Measurements from ENCODE around the gene B4GALT1. TPM values are rescaled to one million over a fixed set of nuclear protein-coding genes. Genes with fewer than 3 reads are reported as not detected.

B4GALT1 gene
- total RNA-seq, 1 experiment from 2014 or later = 19.1 TPM

DNA sequence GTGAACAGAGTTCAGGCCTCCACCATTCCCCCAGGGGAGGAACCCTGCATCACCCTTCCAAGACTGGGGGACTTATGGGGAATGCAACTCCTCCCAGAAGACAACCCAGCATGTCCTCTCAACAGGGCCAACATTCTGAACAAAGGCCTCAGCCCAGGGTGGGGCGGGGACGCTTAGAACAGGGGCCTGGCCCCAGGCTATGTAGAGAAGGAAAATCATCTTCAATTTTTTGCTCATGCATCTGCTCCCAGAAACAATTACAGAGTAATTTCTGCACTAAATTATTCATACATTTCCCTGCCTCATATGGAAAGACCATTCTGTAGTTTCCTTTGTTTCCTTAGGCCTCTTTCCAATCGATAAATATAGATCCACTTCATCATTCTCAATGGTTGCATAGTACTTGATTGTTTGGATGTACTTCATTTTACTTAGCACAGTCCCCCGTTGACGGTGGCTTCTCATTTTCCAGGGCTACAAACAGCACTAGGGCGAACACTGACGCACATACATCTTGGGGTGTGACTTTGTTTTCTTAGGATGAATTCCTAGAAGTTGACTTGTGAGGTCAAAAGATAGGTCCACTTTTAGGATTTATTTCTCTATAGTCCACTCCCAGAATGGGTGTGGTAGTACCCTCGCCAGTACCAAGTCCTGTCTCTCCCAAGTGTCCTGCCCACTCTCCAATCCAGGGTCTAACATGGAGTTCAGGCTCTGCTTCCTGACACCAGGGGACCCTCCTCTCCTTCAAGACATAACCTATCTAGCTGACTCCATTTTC is 63.4 kb downstream of the B4GALT1 start:
- ATAC-seq (no peak), DNase-seq (ENCODE audit: low spot score) (no peak)
- H3K9me3 Mint-ChIP-seq = no peaks in the 10 kb centered on the region
- TF ChIP-seq, protein P1, sequence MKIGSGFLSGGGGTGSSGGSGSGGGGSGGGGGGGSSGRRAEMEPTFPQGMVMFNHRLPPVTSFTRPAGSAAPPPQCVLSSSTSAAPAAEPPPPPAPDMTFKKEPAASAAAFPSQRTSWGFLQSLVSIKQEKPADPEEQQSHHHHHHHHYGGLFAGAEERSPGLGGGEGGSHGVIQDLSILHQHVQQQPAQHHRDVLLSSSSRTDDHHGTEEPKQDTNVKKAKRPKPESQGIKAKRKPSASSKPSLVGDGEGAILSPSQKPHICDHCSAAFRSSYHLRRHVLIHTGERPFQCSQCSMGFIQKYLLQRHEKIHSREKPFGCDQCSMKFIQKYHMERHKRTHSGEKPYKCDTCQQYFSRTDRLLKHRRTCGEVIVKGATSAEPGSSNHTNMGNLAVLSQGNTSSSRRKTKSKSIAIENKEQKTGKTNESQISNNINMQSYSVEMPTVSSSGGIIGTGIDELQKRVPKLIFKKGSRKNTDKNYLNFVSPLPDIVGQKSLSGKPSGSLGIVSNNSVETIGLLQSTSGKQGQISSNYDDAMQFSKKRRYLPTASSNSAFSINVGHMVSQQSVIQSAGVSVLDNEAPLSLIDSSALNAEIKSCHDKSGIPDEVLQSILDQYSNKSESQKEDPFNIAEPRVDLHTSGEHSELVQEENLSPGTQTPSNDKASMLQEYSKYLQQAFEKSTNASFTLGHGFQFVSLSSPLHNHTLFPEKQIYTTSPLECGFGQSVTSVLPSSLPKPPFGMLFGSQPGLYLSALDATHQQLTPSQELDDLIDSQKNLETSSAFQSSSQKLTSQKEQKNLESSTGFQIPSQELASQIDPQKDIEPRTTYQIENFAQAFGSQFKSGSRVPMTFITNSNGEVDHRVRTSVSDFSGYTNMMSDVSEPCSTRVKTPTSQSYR (CRISPR knock-in tag; IDR thresholded peaks at IDR 0.05) = no peak
- no peak for TF ChIP-seq MYBL2 (CRISPR knock-in tag; IDR thresholded peaks at IDR 0.05)
- H3K36me3 Mint-ChIP-seq = no peaks in the 10 kb centered on the region
- peak overlapping the region; percentile 2; the same call in 1 of the 2 replicates for H3K27ac Mint-ChIP-seq
- no peak overlapping the region for H3K4me3 Mint-ChIP-seq
- POLR2A ChIA-PET = no interaction called here
- H3K27me3 Mint-ChIP-seq (ENCODE audit: low read depth) = no peaks in the 10 kb centered on the region; the same call in 1 of the 2 replicates
- H3K4me1 Mint-ChIP-seq = peaks cover 11% of the 10 kb centered on the region
- CTCF ChIA-PET = no interaction called here

DNA sequence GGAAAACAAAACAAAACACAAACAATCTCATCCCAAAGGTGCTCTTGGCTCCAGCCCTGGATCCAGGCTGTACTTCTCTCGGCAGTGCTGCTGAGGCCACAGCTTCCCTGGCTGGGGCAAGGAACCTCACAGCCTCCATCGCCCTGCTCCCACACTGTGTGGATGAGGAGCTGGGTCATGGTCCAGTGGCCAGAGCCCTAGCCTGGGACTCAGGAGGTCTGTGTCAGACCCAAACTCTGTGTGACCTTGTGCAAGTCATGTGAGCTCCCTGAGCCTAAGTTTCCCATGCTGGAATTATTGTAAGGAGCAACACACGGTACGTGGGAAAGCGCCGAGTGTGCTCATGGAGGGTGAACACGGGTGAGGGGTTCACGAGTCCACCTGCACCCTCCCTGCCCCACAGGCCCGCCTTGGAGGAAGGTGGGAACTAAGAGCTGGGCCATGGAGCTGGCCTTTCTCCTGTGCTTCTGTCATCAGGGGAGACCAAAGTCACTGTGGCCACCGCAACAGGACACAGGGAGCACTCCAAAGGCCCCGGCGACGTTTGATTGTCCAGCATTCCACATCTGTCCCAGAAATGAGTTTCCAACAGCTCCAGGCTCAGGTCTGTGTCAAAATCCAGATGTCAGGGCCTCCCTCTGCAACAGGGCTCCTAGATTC is 64.5 kb downstream of the B4GALT1 start:
- TF ChIP-seq, protein P2, sequence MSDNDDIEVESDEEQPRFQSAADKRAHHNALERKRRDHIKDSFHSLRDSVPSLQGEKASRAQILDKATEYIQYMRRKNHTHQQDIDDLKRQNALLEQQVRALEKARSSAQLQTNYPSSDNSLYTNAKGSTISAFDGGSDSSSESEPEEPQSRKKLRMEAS (CRISPR knock-in tag; IDR thresholded peaks at IDR 0.05) = no peak
- TF ChIP-seq TEAD1 (CRISPR knock-in tag; IDR thresholded peaks at IDR 0.05) (no peak), GRHL2 (CRISPR knock-in tag; IDR thresholded peaks at IDR 0.05; ENCODE audit: insufficient replicate concordance, severe bottlenecking) (no peak), ETV6 (CRISPR knock-in tag; IDR thresholded peaks at IDR 0.05) (no peak), NR2C2 (CRISPR knock-in tag; IDR thresholded peaks at IDR 0.05) (no peak)
- TF ChIP-seq, protein P3, sequence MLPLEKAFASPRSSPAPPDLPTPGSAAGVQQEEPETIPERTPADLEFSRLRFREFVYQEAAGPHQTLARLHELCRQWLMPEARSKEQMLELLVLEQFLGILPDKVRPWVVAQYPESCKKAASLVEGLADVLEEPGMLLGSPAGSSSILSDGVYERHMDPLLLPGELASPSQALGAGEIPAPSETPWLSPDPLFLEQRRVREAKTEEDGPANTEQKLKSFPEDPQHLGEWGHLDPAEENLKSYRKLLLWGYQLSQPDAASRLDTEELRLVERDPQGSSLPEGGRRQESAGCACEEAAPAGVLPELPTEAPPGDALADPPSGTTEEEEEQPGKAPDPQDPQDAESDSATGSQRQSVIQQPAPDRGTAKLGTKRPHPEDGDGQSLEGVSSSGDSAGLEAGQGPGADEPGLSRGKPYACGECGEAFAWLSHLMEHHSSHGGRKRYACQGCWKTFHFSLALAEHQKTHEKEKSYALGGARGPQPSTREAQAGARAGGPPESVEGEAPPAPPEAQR (CRISPR knock-in tag; IDR thresholded peaks at IDR 0.05) = no peak
- TF ChIP-seq, protein P4, sequence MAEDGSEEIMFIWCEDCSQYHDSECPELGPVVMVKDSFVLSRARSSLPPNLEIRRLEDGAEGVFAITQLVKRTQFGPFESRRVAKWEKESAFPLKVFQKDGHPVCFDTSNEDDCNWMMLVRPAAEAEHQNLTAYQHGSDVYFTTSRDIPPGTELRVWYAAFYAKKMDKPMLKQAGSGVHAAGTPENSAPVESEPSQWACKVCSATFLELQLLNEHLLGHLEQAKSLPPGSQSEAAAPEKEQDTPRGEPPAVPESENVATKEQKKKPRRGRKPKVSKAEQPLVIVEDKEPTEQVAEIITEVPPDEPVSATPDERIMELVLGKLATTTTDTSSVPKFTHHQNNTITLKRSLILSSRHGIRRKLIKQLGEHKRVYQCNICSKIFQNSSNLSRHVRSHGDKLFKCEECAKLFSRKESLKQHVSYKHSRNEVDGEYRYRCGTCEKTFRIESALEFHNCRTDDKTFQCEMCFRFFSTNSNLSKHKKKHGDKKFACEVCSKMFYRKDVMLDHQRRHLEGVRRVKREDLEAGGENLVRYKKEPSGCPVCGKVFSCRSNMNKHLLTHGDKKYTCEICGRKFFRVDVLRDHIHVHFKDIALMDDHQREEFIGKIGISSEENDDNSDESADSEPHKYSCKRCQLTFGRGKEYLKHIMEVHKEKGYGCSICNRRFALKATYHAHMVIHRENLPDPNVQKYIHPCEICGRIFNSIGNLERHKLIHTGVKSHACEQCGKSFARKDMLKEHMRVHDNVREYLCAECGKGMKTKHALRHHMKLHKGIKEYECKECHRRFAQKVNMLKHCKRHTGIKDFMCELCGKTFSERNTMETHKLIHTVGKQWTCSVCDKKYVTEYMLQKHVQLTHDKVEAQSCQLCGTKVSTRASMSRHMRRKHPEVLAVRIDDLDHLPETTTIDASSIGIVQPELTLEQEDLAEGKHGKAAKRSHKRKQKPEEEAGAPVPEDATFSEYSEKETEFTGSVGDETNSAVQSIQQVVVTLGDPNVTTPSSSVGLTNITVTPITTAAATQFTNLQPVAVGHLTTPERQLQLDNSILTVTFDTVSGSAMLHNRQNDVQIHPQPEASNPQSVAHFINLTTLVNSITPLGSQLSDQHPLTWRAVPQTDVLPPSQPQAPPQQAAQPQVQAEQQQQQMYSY (CRISPR knock-in tag; IDR thresholded peaks at IDR 0.05) = no peak
- TF ChIP-seq, protein P5, sequence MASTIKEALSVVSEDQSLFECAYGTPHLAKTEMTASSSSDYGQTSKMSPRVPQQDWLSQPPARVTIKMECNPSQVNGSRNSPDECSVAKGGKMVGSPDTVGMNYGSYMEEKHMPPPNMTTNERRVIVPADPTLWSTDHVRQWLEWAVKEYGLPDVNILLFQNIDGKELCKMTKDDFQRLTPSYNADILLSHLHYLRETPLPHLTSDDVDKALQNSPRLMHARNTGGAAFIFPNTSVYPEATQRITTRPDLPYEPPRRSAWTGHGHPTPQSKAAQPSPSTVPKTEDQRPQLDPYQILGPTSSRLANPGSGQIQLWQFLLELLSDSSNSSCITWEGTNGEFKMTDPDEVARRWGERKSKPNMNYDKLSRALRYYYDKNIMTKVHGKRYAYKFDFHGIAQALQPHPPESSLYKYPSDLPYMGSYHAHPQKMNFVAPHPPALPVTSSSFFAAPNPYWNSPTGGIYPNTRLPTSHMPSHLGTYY (CRISPR knock-in tag; IDR thresholded peaks at IDR 0.05) = no peak
- Mint-ChIP-seq H3K27me3 (ENCODE audit: low read depth) (no peaks in the 10 kb centered on the region; the same call in 1 of the 2 replicates), H3K4me3 (no peak overlapping the region), H3K36me3 (no peaks in the 10 kb centered on the region), H3K4me1 (peaks cover 11% of the 10 kb centered on the region), H3K9me3 (no peaks in the 10 kb centered on the region), H3K27ac (no peak overlapping the region)
- ChIA-PET CTCF (no interaction called here), POLR2A (no interaction called here)
- ATAC-seq (no peak), DNase-seq (ENCODE audit: low spot score) (no peak)

Data from WTC11 (cell line).